ENCODE results near the gene FLVCR1. TPM values are rescaled to one million over a fixed set of nuclear protein-coding genes. Genes with fewer than 3 reads are reported as not detected.

The FLVCR1 gene
- total and polyA plus RNA-seq, 9 of the 15 experiments (the other 6 are each of a cell fraction or from before 2014, with no cell fraction given), result 5.2 to 18.0 (median 12.5) TPM

DNA sequence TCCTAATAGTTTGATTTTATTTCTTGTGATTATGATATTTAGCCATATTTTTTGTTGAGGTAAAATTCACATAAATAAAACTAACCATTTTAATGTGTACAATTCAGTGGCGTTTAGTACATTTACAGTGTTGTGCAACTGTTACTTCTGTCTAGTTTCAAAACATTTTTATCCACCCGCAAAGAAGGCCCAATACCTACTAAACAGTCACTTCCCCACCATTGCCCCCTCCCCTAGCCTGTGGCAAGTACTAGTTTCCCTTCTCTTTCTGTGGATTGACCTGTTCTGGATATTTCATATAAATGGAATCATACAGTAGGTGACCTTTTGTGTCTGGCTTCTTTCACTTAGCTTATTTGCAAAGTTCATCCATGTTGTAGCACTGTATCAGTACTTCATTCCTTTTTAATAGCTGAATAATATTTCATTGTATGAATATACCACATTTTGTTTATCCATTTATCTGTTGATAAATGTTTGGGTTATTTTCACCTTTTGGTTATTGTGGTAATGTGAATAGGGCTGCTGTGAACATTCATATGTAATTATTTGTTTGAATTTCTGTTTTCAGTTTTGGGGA, 4.1 kb downstream of the FLVCR1 start:
- no peaks in the 10 kb centered on the region for H3K9me3 ChIP-seq (replicated peaks; ENCODE audit: control insufficient read depth, insufficient read depth, low read depth, low read length)
- no peak overlapping the region for H2AFZ ChIP-seq (ENCODE audit: low read depth, low read length)
- no TSS peak for BruUV-seq (replicated peaks)
- H3K9me1 ChIP-seq (ENCODE audit: control insufficient read depth, insufficient read depth, low read length), result no peaks in the 10 kb centered on the region
- WGBS (ENCODE audit: insufficient coverage, low coverage, missing lambda C conversion rate), result 92% methylated on average over 2 of the region's 2 CpGs
- ChIA-PET POLR2A (interaction anchor here (0.6 to 1.2 kb wide), 2 partner anchors 42 to 184 kb away, joined by 3 to 4 read pairs; no protein-coding TSS in a partner anchor), CTCF (ENCODE audit: low intra/inter-chr PET ratio) (no interaction called here)
- DNase-seq (ENCODE audit: extremely low read depth in 1 of 4, low spot score in 3 of 4) (no peak), ATAC-seq (no peak), FAIRE-seq (no peak)
- TF ChIP-seq RCOR1 (IDR thresholded peaks at IDR 0.05; ENCODE audit: borderline replicate concordance in 1 of 2, low read depth in 2 of 2, low read length in 2 of 2), result no peak
- TF ChIP-seq POU5F1 (IDR thresholded peaks at IDR 0.05; ENCODE audit: borderline replicate concordance, low read depth, low read length, partially characterized antibody), result no peak
- no peak for TF ChIP-seq SMARCE1 (IDR thresholded peaks at IDR 0.05)
- TF ChIP-seq KDM2B (CRISPR knock-in tag; IDR thresholded peaks at IDR 0.05), result no peak
- TF ChIP-seq HNRNPK (IDR thresholded peaks at IDR 0.05; ENCODE audit: low read depth, low read length, poor library complexity, severe bottlenecking), result no peak
- TF ChIP-seq ZNF239 (CRISPR knock-in tag; IDR thresholded peaks at IDR 0.05), result no peak
- TF ChIP-seq ZNF583 (CRISPR knock-in tag; IDR thresholded peaks at IDR 0.05), result no peak
- TF ChIP-seq U2AF2 (optimal IDR thresholded peaks at IDR 0.05; ENCODE audit: low read depth, low read length), result no peak
- no peak for TF ChIP-seq NR4A1 (CRISPR knock-in tag; IDR thresholded peaks at IDR 0.05)
- no peak for TF ChIP-seq NR4A1 (tag; IDR thresholded peaks at IDR 0.05)
- peak; percentile 47; the same call in 1 of the 2 replicates for TF ChIP-seq CEBPB (tag; IDR thresholded peaks at IDR 0.05)
- no peak for TF ChIP-seq ZNF263 (CRISPR knock-in tag; IDR thresholded peaks at IDR 0.05; ENCODE audit: borderline replicate concordance)
- peak; percentile 34; the same call in 1 of the 2 replicates for TF ChIP-seq ZFX (CRISPR knock-in tag; IDR thresholded peaks at IDR 0.05)
- TF ChIP-seq, protein P1, sequence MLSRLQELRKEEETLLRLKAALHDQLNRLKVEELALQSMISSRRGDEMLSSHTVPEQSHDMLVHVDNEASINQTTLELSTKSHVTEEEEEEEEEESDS (CRISPR knock-in tag; IDR thresholded peaks at IDR 0.05), result no peak
- TF ChIP-seq ZNF324 (CRISPR knock-in tag; IDR thresholded peaks at IDR 0.05), result no peak
- H4K20me1 ChIP-seq (replicated peaks; ENCODE audit: control insufficient read depth, insufficient read depth, low read length), result peaks cover 13% of the 10 kb centered on the region; the same call in 1 of the 2 replicates
- in situ Hi-C loops (cut with MboI), result no loop called here
- no peak overlapping the region for H3K4me2 ChIP-seq (ENCODE audit: insufficient read depth, low read length)
- H3K4me3 ChIP-seq, result no peak overlapping the region
- no peaks in the 10 kb centered on the region for H3K27me3 ChIP-seq (ENCODE audit: control insufficient read depth in 2 of 2, insufficient read depth in 2 of 2, low read length in 2 of 2)
- H3K4me1 ChIP-seq (replicated peaks in 1 of 2; ENCODE audit: control insufficient read depth in 2 of 2, insufficient read depth in 2 of 2, low read length in 2 of 2), result peaks cover 22 to 26% of the 10 kb centered on the region in 2 experiments; a peak in 4 of 5 replicates
- peaks cover 54% of the 10 kb centered on the region for H3K79me2 ChIP-seq (ENCODE audit: control insufficient read depth, insufficient read depth, low read length)
- H3K27ac ChIP-seq (ENCODE audit: extremely low read depth, low read depth, low read length), result no peak overlapping the region
- intact Hi-C loops (cut with micrococcal nuclease), result no loop called here
- H3K9ac ChIP-seq (ENCODE audit: insufficient read depth in 1 of 2, low read depth in 2 of 2, low read length in 2 of 2), result no peak overlapping the region
- H3K36me3 ChIP-seq (ENCODE audit: control insufficient read depth, insufficient read depth, low read length), result peaks cover 38% of the 10 kb centered on the region; the same call in 2 of the 3 replicates
